ENCODE measurements around the gene SGSM1. TPM values are rescaled to one million over a fixed set of nuclear protein-coding genes. Genes with fewer than 3 reads are reported as not detected.

SGSM1 gene
- total RNA-seq, 4 donors from 2014 or later: 1.4 to 3.3 (median 2.1) TPM

GRCh38 chr22:24942301-24942700 is 136.3 kb downstream of the SGSM1 start:
- H3K4me3 ChIP-seq: no peak overlapping the region
- TF ChIP-seq POLR2A (IDR thresholded peaks at IDR 0.05): no peak
- TF ChIP-seq, protein P1, sequence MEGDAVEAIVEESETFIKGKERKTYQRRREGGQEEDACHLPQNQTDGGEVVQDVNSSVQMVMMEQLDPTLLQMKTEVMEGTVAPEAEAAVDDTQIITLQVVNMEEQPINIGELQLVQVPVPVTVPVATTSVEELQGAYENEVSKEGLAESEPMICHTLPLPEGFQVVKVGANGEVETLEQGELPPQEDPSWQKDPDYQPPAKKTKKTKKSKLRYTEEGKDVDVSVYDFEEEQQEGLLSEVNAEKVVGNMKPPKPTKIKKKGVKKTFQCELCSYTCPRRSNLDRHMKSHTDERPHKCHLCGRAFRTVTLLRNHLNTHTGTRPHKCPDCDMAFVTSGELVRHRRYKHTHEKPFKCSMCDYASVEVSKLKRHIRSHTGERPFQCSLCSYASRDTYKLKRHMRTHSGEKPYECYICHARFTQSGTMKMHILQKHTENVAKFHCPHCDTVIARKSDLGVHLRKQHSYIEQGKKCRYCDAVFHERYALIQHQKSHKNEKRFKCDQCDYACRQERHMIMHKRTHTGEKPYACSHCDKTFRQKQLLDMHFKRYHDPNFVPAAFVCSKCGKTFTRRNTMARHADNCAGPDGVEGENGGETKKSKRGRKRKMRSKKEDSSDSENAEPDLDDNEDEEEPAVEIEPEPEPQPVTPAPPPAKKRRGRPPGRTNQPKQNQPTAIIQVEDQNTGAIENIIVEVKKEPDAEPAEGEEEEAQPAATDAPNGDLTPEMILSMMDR (IDR thresholded peaks at IDR 0.05): no peak
- no peak for DNase-seq

GRCh38 chr22:24944217-24944937 is 138.4 kb downstream of the SGSM1 start:
- H3K9me3 ChIP-seq: no peaks in the 10 kb centered on the region
- H3K4me1 ChIP-seq: no peaks in the 10 kb centered on the region
- DNase-seq: peak in 1 of 3 donors; percentile 64
- no peaks in the 10 kb centered on the region for H3K27me3 ChIP-seq
- no peak overlapping the region for H3K4me3 ChIP-seq
- H3K36me3 ChIP-seq: no peaks in the 10 kb centered on the region
- no peak for TF ChIP-seq POLR2A (IDR thresholded peaks at IDR 0.05)
- TF ChIP-seq, protein P1 (IDR thresholded peaks at IDR 0.05): no peak
- H3K27ac ChIP-seq: no peak overlapping the region

More at GRCh38 chr22:24942301-24942700, 136.3 kb downstream of the SGSM1 start:
- no peak overlapping the region for H3K27ac ChIP-seq
- no peaks in the 10 kb centered on the region for H3K36me3 ChIP-seq
- no peaks in the 10 kb centered on the region for H3K9me3 ChIP-seq
- H3K4me1 ChIP-seq: no peaks in the 10 kb centered on the region
- no peaks in the 10 kb centered on the region for H3K27me3 ChIP-seq

- TF ChIP-seq, protein P1 (IDR thresholded peaks at IDR 0.05): no peak
- no peak for TF ChIP-seq POLR2A (IDR thresholded peaks at IDR 0.05)
- no peaks in the 10 kb centered on the region for H3K27me3 ChIP-seq
- H3K9me3 ChIP-seq: no peaks in the 10 kb centered on the region
- H3K4me1 ChIP-seq: no peaks in the 10 kb centered on the region
- H3K36me3 ChIP-seq: no peaks in the 10 kb centered on the region
- no peak overlapping the region for H3K27ac ChIP-seq
- no peak for DNase-seq
- H3K4me3 ChIP-seq: no peak overlapping the region
Observed at GRCh38 chr22:24945430-24945829, 139.4 kb downstream of the SGSM1 start.

GRCh38 chr22:24947383-24947782 is 141.4 kb downstream of the SGSM1 start:
- H3K36me3 ChIP-seq: no peaks in the 10 kb centered on the region
- no peaks in the 10 kb centered on the region for H3K9me3 ChIP-seq
- H3K4me1 ChIP-seq: no peaks in the 10 kb centered on the region
- TF ChIP-seq, protein P1 (IDR thresholded peaks at IDR 0.05): no peak
- TF ChIP-seq POLR2A (IDR thresholded peaks at IDR 0.05): no peak
- no peaks in the 10 kb centered on the region for H3K27me3 ChIP-seq
- no peak overlapping the region for H3K27ac ChIP-seq
- no peak overlapping the region for H3K4me3 ChIP-seq
- no peak for DNase-seq

- H3K4me3 ChIP-seq: no peak overlapping the region
- no peak overlapping the region for H3K27ac ChIP-seq
- peaks cover 0 to 2% (median 0%) of the 10 kb centered on the region in 4 donors for H3K4me1 ChIP-seq
- H3K36me3 ChIP-seq: no peaks in the 10 kb centered on the region
- no peaks in the 10 kb centered on the region for H3K27me3 ChIP-seq
- TF ChIP-seq, protein P1 (IDR thresholded peaks at IDR 0.05): no peak
- no peak for TF ChIP-seq POLR2A (IDR thresholded peaks at IDR 0.05)
- no peaks in the 10 kb centered on the region for H3K9me3 ChIP-seq
- DNase-seq: no peak
Observed at GRCh38 chr22:24947881-24948280, 141.9 kb downstream of the SGSM1 start.
